ENCODE measurements around the gene ISCA2. TPM values are rescaled to one million over a fixed set of nuclear protein-coding genes. Genes with fewer than 3 reads are reported as not detected.

ISCA2 gene
- total and polyA plus RNA-seq, 2 donors (not counting 3 experiments of a cell fraction or from before 2014, with no cell fraction given): 22.6 to 25.7 TPM

DNA sequence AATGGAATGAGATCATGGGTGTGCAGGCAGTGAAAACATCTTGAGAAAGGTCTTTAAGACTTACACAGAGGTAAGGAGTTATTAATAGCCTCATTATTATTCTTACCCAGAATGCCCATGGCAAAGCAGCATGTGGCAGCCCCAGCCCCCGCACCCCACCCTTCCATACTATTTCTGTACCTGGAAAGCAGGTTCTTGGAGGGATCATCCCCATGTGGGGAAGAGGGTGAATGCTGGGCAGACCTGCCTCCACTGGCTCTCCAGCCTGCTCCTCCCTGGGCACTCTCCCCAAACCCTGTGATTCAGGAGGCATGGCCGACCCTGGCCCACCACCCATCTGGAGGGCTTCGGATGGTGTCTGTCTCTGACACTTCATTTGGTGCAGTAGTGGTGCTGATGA is 28.8 kb upstream of the ISCA2 start:
- intact Hi-C loops (cut with micrococcal nuclease): loop anchor here (5.0 kb wide), 1 partner anchor 278 kb away; no protein-coding TSS in a partner anchor
- H4K20me1 ChIP-seq (replicated peaks; ENCODE audit: control insufficient read depth, extremely low read depth, insufficient read depth, low read length): no peaks in the 10 kb centered on the region
- H3K4me1 ChIP-seq (ENCODE audit: control insufficient read depth, extremely low read depth, insufficient read depth, low read length): peaks cover 7% of the 10 kb centered on the region
- H3K36me3 ChIP-seq (ENCODE audit: control insufficient read depth in 2 of 2, extremely low read depth in 1 of 2, insufficient read depth in 2 of 2, low read length in 2 of 2): no peaks in the 10 kb centered on the region
- no peaks in the 10 kb centered on the region for H3K9me3 ChIP-seq (replicated peaks; ENCODE audit: control insufficient read depth, insufficient read depth, low read length)
- H3K9ac ChIP-seq (replicated peaks; ENCODE audit: extremely low read depth, insufficient read depth, low read length): no peak overlapping the region
- no peak overlapping the region for H3K4me3 ChIP-seq (replicated peaks in 1 of 3; ENCODE audit: insufficient read depth in 1 of 3, low read depth in 1 of 3, low read length in 3 of 3)
- H3K4me2 ChIP-seq (ENCODE audit: insufficient read depth, low read length): no peak overlapping the region
- no peaks in the 10 kb centered on the region for H3K9me1 ChIP-seq (replicated peaks; ENCODE audit: control insufficient read depth, extremely low read depth, insufficient read depth, low read length)
- H2AFZ ChIP-seq (ENCODE audit: low read depth, low read length): no peak overlapping the region
- FAIRE-seq (no peak), DNase-seq (ENCODE audit: low read depth, low spot score) (no peak)
- CTCF ChIA-PET: interaction anchor here (1.2 to 1.4 kb wide), 2 partner anchors 19 to 21 kb away, joined by 3 to 4 read pairs; no protein-coding TSS in a partner anchor
- no TSS peak for BruUV-seq (replicated peaks)
- H3K79me2 ChIP-seq (ENCODE audit: control insufficient read depth, insufficient read depth, low read length): no peaks in the 10 kb centered on the region
- H3K27ac ChIP-seq (ENCODE audit: insufficient read depth, low read depth, low read length): no peak overlapping the region
- TF ChIP-seq MYC (IDR thresholded peaks at IDR 0.05; ENCODE audit: low read depth, low read length) (no peak), POLR2A (IDR thresholded peaks at IDR 0.05; ENCODE audit: low read depth, low read length) (no peak), JUN (IDR thresholded peaks at IDR 0.05; ENCODE audit: borderline replicate concordance, insufficient read depth, insufficient read length, low read depth) (no peak), GATA2 (IDR thresholded peaks at IDR 0.05; ENCODE audit: insufficient read depth, insufficient read length, low read depth, low read length) (no peak), POLR2AphosphoS5 (IDR thresholded peaks at IDR 0.05; ENCODE audit: insufficient read depth, low read depth, low read length) (no peak), EZH2 (IDR thresholded peaks at IDR 0.05; ENCODE audit: borderline replicate concordance, low read depth, low read length, severe bottlenecking) (no peak), FOS (IDR thresholded peaks at IDR 0.05; ENCODE audit: borderline replicate concordance, insufficient read depth, low read length) (no peak)
- TF ChIP-seq, protein P1, sequence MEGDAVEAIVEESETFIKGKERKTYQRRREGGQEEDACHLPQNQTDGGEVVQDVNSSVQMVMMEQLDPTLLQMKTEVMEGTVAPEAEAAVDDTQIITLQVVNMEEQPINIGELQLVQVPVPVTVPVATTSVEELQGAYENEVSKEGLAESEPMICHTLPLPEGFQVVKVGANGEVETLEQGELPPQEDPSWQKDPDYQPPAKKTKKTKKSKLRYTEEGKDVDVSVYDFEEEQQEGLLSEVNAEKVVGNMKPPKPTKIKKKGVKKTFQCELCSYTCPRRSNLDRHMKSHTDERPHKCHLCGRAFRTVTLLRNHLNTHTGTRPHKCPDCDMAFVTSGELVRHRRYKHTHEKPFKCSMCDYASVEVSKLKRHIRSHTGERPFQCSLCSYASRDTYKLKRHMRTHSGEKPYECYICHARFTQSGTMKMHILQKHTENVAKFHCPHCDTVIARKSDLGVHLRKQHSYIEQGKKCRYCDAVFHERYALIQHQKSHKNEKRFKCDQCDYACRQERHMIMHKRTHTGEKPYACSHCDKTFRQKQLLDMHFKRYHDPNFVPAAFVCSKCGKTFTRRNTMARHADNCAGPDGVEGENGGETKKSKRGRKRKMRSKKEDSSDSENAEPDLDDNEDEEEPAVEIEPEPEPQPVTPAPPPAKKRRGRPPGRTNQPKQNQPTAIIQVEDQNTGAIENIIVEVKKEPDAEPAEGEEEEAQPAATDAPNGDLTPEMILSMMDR (IDR thresholded peaks at IDR 0.05; ENCODE audit: extremely low read depth in 1 of 2, insufficient read depth in 1 of 2, low read depth in 1 of 2, low read length in 2 of 2): no peak
- TF ChIP-seq, protein P2, sequence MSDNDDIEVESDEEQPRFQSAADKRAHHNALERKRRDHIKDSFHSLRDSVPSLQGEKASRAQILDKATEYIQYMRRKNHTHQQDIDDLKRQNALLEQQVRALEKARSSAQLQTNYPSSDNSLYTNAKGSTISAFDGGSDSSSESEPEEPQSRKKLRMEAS (IDR thresholded peaks at IDR 0.05; ENCODE audit: insufficient read depth, insufficient read length): no peak
- dilution Hi-C loops (cut with MboI; ENCODE audit: extremely low pct_ligation_motif_present, low sequenced_read_pairs): no loop called here
- peaks cover 0 to 3% of the 10 kb centered on the region in 2 experiments for H3K27me3 ChIP-seq (ENCODE audit: control insufficient read depth in 2 of 2, insufficient read depth in 2 of 2, low read length in 2 of 2)
- POLR2A ChIA-PET: no interaction called here
